K562 (cell line): ENCODE measurements around the gene C2orf42. TPM values are rescaled to one million over a fixed set of nuclear protein-coding genes. Genes with fewer than 3 reads are reported as not detected.

Experiments
- ARID1B ChIP-seq: fragments of 450-650 bp; IDR thresholded peaks from 2 replicates; pipeline ENCODE4 v1.6.1; 2016; ENCODE audit warnings: antibody characterized with exemption, mild to moderate bottlenecking, inconsistent platforms
- ARID3A ChIP-seq: IDR thresholded peaks from 2 replicates; pipeline ENCODE4 v1.6.1; 2012; ENCODE audit warnings: low read depth, low read length, improper control_type of control experiment, borderline replicate concordance
- ARNT ChIP-seq, 2 experiments: fragments of 450-650 bp; IDR thresholded peaks; 2 replicates each; pipeline ENCODE4 v1.6.1; 2016; ENCODE audit warnings: mild to moderate bottlenecking in 1 of 2
- BCOR ChIP-seq: fragments of 450-650 bp; IDR thresholded peaks from 2 replicates; pipeline ENCODE4 v1.6.1; 2016
- LCOR ChIP-seq: sonication (generic); formaldehyde crosslinking; IDR thresholded peaks from 2 replicates; pipeline ENCODE4 v1.8.0; 2022; ENCODE audit warnings: mild to moderate bottlenecking, missing genetic modification reagents
- SIX5 ChIP-seq, 2 experiments: IDR thresholded peaks; 2 replicates each; pipeline ENCODE4 v1.6.1; 2011; ENCODE audit warnings: low read length in 2 of 2, borderline replicate concordance in 1 of 2, low read depth in 1 of 2, mild to moderate bottlenecking in 1 of 2, moderate library complexity in 1 of 2; ENCODE audit not compliant: insufficient read depth in 1 of 2
- SMAD1 ChIP-seq: fragments of 150-350 bp; IDR thresholded peaks from 2 replicates; pipeline ENCODE4 v1.6.1; 2014; ENCODE audit warnings: low read length, low read depth; ENCODE audit not compliant: partially characterized antibody
- ZFX ChIP-seq: sonication (generic); formaldehyde crosslinking; IDR thresholded peaks from 2 replicates; pipeline ENCODE4 v1.8.0; 2022; ENCODE audit warnings: mild to moderate bottlenecking, missing genetic modification reagents, moderate library complexity
- polyA plus RNA-seq, 8 experiments: library from polyadenylated mRNA; depleted of rRNA in 4 of 8; stranded (reverse) in 5 of 8; unstranded in 3 of 8; fragments of >200 nt; fragmentation: Nextera tagmentation in 2 of 8; fragmentation: Illumina TruSeq in 1 of 8; extraction: Ambion mirVana in 2 of 8; extraction: Trizol in 1 of 8; gene quantifications; 2 replicates each; pipeline versions ENCODE4 v1.2.1 to v1.2.3, GENCODE V29; 2011 to 2014; ENCODE audit warnings: inconsistent platforms in 1 of 8, missing spikeins in 1 of 8
- total RNA-seq, 7 experiments: library from RNA; depleted of rRNA in 6 of 7; stranded (reverse); fragments of >200 nt in 6 of 7; fragmentation: Illumina TruSeq in 2 of 7; extraction: Trizol in 2 of 7; gene quantifications; 2 replicates each; pipeline versions ENCODE4 v1.2.1 to v1.2.3, GENCODE V29; 2011 to 2021; ENCODE audit warnings: low replicate concordance in 1 of 7

The C2orf42 gene
- total and polyA plus RNA-seq, 9 of the 15 experiments (the other 6 are each of a cell fraction or from before 2014, with no cell fraction given), result 4.6 to 10.9 (median 7.5) TPM

GRCh38 chr2:70111752-70112591, 78.8 kb downstream of the C2orf42 start (continued):
- TF ChIP-seq BCOR, result peak; percentile 56; the same call in 1 of the 2 replicates
- 0 out of 4 replicates have a peak, but pooled peaks of 1 of the 2 experiments have one; percentile 18 for TF ChIP-seq ARNT (IDR thresholded peaks at IDR 0.05)
- 0 out of 2 replicates have a peak, but pooled peaks have one; percentile 15 for TF ChIP-seq ARID3A
- peak; percentile 30; the same call in 1 of the 2 replicates for TF ChIP-seq ARID1B
- peak; percentile 25; the same call in 1 of the 2 replicates for TF ChIP-seq ZFX (CRISPR knock-in tag)
- TF ChIP-seq SIX5 (IDR thresholded peaks at IDR 0.05; ENCODE audit: borderline replicate concordance in 1 of 2, insufficient read depth in 1 of 2, low read depth in 1 of 2, low read length in 2 of 2), result no peak
- 0 out of 2 replicates have a peak, but pooled peaks have one; percentile 29 for TF ChIP-seq LCOR
- peak; percentile 80 for TF ChIP-seq SMAD1
- TF ChIP-seq, all 486 proteins: peak for 19
